PC-9 (cell line): Measurements from ENCODE around the gene KLHL41. TPM values are rescaled to one million over a fixed set of nuclear protein-coding genes. Genes with fewer than 3 reads are reported as not detected.
"Not testable (repeated sequence)": the region's sequence is repeated elsewhere in the genome, so short reads cannot be mapped to it uniquely, and the experiment has no call there.

Experiments
- BruUV-seq: library from RNA; stranded (reverse); fragments of 400-500 nt; replicated peaks from 2 replicates; lab custom pipeline; 2021; lab: Mats Ljungman, UMichigan
- CTCF ChIA-PET: fragments of 300-600 bp; sonication (Branson Sonifier 250); formaldehyde crosslinking; loops from one replicate; lab custom pipeline; 2022; ENCODE audit warnings: antibody characterized with exemption; lab: Charles Lee
- POLR2A ChIA-PET: fragments of 300-600 bp; sonication (Branson Sonifier 250); formaldehyde crosslinking; loops from one replicate; lab custom pipeline; 2022; ENCODE audit warnings: antibody characterized with exemption; ENCODE audit not compliant: unreplicated experiment; lab: Charles Lee
- DNase-seq, 2 experiments: peaks; one replicate each; pipeline versions ENCODE4 v3.0.0 to v3.0.0-alpha.2; 2015 to 2022; ENCODE audit warnings: mixed read lengths in 1 of 2
- H2AFZ ChIP-seq: fragments of 200-600 bp; sonication (generic); 2 replicates; pipeline ENCODE4 v1.8.1; 2017; ENCODE audit warnings: antibody characterized with exemption
- H3F3A ChIP-seq: fragments of 200-600 bp; sonication (generic); 2 replicates; pipeline ENCODE4 v1.8.1; 2017; ENCODE audit warnings: antibody characterized with exemption, mild to moderate bottlenecking, low read depth; ENCODE audit not compliant: insufficient read depth
- H3K27ac ChIP-seq: fragments of 200-600 bp; sonication (generic); 2 replicates; pipeline ENCODE4 v1.6.1; 2016; ENCODE audit warnings: mixed run types
- H3K27me3 ChIP-seq: fragments of 200-600 bp; sonication (generic); 2 replicates; pipeline ENCODE4 v1.6.1; 2016; ENCODE audit warnings: low read depth, mixed run types; ENCODE audit not compliant: insufficient read depth
- H3K36me3 ChIP-seq: fragments of 200-600 bp; sonication (generic); 2 replicates; pipeline ENCODE4 v1.6.1; 2016; ENCODE audit warnings: low read depth, mixed run types
- H3K4me1 ChIP-seq: fragments of 200-600 bp; sonication (generic); replicated peaks from 2 replicates; pipeline ENCODE4 v1.6.1; 2016; ENCODE audit warnings: mixed run types; ENCODE audit not compliant: insufficient read depth
- H3K4me2 ChIP-seq: fragments of 200-600 bp; sonication (generic); 2 replicates; pipeline ENCODE4 v1.6.1; 2017; ENCODE audit warnings: mixed run types
- H3K4me3 ChIP-seq: fragments of 200-600 bp; sonication (generic); 2 replicates; pipeline ENCODE4 v1.6.1; 2016; ENCODE audit warnings: mixed run types
- H3K79me2 ChIP-seq: fragments of 200-600 bp; sonication (generic); 2 replicates; pipeline ENCODE4 v1.6.1; 2017; ENCODE audit warnings: low read depth, mixed run types
- H3K9me2 ChIP-seq: fragments of 200-600 bp; sonication (generic); 2 replicates; pipeline ENCODE4 v1.8.1; 2017; ENCODE audit warnings: mild to moderate bottlenecking; ENCODE audit not compliant: insufficient read depth
- H3K9me3 ChIP-seq: fragments of 200-600 bp; sonication (generic); 2 replicates; pipeline ENCODE4 v1.8.1; 2016; ENCODE audit warnings: low read depth; ENCODE audit not compliant: insufficient read depth
- H4K20me1 ChIP-seq: fragments of 200-600 bp; sonication (generic); 2 replicates; pipeline ENCODE4 v1.8.1; 2017; ENCODE audit not compliant: insufficient read depth
- EZH2 ChIP-seq: fragments of 200-600 bp; sonication (generic); IDR thresholded peaks from 2 replicates; pipeline ENCODE4 v1.8.0; 2017; ENCODE audit warnings: antibody characterized with exemption, low read depth
- intact Hi-C: fragments of 100-400 bp; cut with micrococcal nuclease; formaldehyde crosslinking; loops from one replicate; pipeline ENCODE4 v1.10.0; 2022; ENCODE audit not compliant: unreplicated experiment
- total RNA-seq: library from RNA; stranded (reverse); gene quantifications from 2 replicates; pipeline ENCODE4 v1.2.3, GENCODE V29; 2021
- TF ChIP-seq, protein P1 (sequence below): fragments of 200-600 bp; sonication (generic); conservative IDR thresholded peaks from 2 replicates; pipeline ENCODE4 v1.6.1; 2017; ENCODE audit warnings: mixed run types, antibody characterized with exemption, mild to moderate bottlenecking, moderate library complexity

KLHL41 gene
- total RNA-seq, 1 experiment from 2014 or later = not detected

DNA sequence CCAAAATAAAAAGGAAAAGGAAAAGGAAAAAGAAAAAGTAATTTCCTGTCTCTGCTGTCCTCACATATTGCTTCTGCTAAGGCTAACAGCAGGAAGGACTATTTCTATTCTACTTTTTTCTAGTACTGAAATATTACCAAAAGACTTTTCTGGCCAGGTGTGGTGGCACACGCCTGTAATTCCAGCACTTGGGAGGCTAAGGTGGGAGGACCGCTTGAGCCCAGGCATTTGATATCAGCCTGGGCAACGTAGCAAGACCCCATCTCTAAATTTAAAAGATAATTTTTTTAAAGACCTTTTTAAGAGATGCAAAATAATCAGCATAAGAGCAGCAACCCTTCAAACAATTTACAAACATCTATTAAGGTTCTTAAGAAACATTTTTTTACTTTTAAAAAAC lies 32.9 kb downstream of the KLHL41 start:
- no peaks in the 10 kb centered on the region for H3K79me2 ChIP-seq
- H3K4me1 ChIP-seq = no peaks in the 10 kb centered on the region
- TF ChIP-seq, protein P1, sequence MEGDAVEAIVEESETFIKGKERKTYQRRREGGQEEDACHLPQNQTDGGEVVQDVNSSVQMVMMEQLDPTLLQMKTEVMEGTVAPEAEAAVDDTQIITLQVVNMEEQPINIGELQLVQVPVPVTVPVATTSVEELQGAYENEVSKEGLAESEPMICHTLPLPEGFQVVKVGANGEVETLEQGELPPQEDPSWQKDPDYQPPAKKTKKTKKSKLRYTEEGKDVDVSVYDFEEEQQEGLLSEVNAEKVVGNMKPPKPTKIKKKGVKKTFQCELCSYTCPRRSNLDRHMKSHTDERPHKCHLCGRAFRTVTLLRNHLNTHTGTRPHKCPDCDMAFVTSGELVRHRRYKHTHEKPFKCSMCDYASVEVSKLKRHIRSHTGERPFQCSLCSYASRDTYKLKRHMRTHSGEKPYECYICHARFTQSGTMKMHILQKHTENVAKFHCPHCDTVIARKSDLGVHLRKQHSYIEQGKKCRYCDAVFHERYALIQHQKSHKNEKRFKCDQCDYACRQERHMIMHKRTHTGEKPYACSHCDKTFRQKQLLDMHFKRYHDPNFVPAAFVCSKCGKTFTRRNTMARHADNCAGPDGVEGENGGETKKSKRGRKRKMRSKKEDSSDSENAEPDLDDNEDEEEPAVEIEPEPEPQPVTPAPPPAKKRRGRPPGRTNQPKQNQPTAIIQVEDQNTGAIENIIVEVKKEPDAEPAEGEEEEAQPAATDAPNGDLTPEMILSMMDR = no peak
- TF ChIP-seq EZH2 = no peak
- no TSS peak for BruUV-seq
- no peak overlapping the region for H3K27ac ChIP-seq
- no peak overlapping the region for H2AFZ ChIP-seq
- CTCF ChIA-PET = interaction anchor here (0.5 kb wide), 1 partner anchor 1408 kb away, joined by 3 read pairs; no protein-coding TSS in a partner anchor
- no peak overlapping the region for H3K4me3 ChIP-seq
- H3K36me3 ChIP-seq = no peaks in the 10 kb centered on the region
- no peaks in the 10 kb centered on the region for H3K27me3 ChIP-seq
- H3F3A ChIP-seq = no peaks in the 10 kb centered on the region
- intact Hi-C loops = no loop called here
- POLR2A ChIA-PET = no interaction called here
- H4K20me1 ChIP-seq = no peaks in the 10 kb centered on the region
- no peaks in the 10 kb centered on the region for H3K9me3 ChIP-seq
- no peaks in the 10 kb centered on the region for H3K9me2 ChIP-seq
- DNase-seq = no peak
- no peak overlapping the region for H3K4me2 ChIP-seq

DNA sequence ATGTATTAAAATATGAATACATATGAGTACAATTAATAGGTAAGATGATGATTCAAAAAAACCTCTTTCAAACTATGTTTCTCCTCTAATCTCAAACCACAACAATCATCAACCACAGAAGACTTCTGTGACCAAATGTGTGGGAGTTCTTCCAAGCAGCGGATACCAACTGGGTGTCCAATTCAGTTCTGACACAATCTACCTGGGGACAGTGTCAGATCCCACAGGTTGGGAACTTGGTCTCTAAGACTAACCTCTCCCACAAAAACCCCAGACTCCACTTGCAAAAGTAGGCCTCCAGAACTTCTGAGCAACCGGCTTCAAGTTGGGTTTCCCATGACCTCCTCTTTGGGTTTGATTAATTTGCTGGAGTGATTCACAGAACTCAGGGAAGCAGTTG lies 37.3 kb downstream of the KLHL41 start:
- Histone ChIP-seq H4K20me1 (no peaks in the 10 kb centered on the region), H3K4me2 (no peak overlapping the region), H3K4me1 (no peaks in the 10 kb centered on the region), H3F3A (no peaks in the 10 kb centered on the region), H3K36me3 (no peaks in the 10 kb centered on the region), H3K4me3 (no peak overlapping the region), H3K9me2 (no peaks in the 10 kb centered on the region), H3K9me3 (no peaks in the 10 kb centered on the region), H3K27ac (no peak overlapping the region), H3K27me3 (no peaks in the 10 kb centered on the region), H2AFZ (no peak overlapping the region), H3K79me2 (no peaks in the 10 kb centered on the region)
- TF ChIP-seq EZH2 = no peak
- TF ChIP-seq, protein P1 = no peak
- intact Hi-C loops = no loop called here
- POLR2A ChIA-PET = no interaction called here
- CTCF ChIA-PET = no interaction called here
- DNase-seq = no peak
- no TSS peak for BruUV-seq

DNA sequence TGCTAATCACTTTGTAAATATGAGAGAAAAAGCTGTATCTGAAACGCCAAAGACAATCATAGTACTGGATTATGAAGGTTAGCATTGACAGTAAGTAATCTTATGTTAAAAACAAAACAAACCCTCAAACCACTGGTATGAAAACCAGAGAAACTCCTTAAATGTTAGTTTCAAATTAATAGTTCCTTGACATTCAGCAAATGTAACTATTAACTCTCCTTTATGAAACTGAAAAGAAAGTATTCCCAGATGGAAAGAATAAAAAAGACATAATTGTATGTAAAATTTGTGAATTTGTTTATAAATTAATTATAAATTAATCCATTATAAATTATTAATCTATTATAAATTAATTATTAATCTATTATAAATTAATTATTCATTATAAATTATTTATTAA lies 51.9 kb downstream of the KLHL41 start:
- Histone ChIP-seq H3K27me3 (no peaks in the 10 kb centered on the region), H2AFZ (no peak overlapping the region), H4K20me1 (no peaks in the 10 kb centered on the region), H3K9me3 (no peaks in the 10 kb centered on the region), H3K79me2 (no peaks in the 10 kb centered on the region), H3K9me2 (no peaks in the 10 kb centered on the region), H3K4me1 (no peaks in the 10 kb centered on the region), H3F3A (no peaks in the 10 kb centered on the region), H3K27ac (no peak overlapping the region), H3K4me3 (no peak overlapping the region), H3K36me3 (no peaks in the 10 kb centered on the region), H3K4me2 (no peak overlapping the region)
- intact Hi-C loops = no loop called here
- BruUV-seq = no TSS peak
- DNase-seq = no peak
- ChIA-PET CTCF (interaction anchor here (0.6 kb wide), 1 partner anchor 82 kb away, joined by 3 read pairs; the partner anchor contains the start of gene BBS5), POLR2A (no interaction called here)
- no peak for TF ChIP-seq EZH2

DNA sequence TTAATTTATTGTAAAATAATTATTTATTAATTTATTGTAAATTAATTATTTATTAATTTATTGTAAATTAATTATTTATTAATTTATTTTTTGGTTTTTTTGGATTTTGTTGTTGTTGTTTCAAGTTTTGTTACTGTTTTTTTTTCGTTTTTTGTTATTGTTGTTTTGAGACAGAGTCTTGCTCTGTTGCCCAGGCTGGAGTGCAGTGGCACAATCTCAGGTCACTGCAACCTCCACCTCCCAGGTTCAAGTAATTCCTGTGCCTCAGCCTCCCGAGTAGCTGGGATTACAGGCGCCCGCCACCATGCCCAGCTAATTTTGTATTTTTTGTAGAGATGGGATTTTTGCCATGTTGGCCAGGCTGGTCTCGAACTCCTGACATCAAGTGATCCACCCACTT lies 52.6 kb downstream of the KLHL41 start:
- H3K36me3 ChIP-seq, CTCF ChIA-PET, H3F3A ChIP-seq, H3K27me3 ChIP-seq, H3K9me3 ChIP-seq, DNase-seq, H3K79me2 ChIP-seq, H3K4me1 ChIP-seq, intact Hi-C loops, H3K27ac ChIP-seq, BruUV-seq, H3K4me2 ChIP-seq, H3K9me2 ChIP-seq, H4K20me1 ChIP-seq, H2AFZ ChIP-seq, H3K4me3 ChIP-seq: not testable (repeated sequence)
- POLR2A ChIA-PET = interaction anchor here (0.6 kb wide), 1 partner anchor 214 kb away, joined by 8 read pairs; no protein-coding TSS in a partner anchor
